ENCODE measurements around the gene MAP3K13. TPM values are rescaled to one million over a fixed set of nuclear protein-coding genes. Genes with fewer than 3 reads are reported as not detected.

The MAP3K13 gene
- total RNA-seq, 1 donor, result 21.9 TPM

- peak within 1 kb of the TSS; percentile 88 for H3K4me3 ChIP-seq (ENCODE audit: low read depth, low read length)
- DNase-seq (ENCODE audit: low read depth), result peak; percentile 84
- TF ChIP-seq CTCF (IDR thresholded peaks at IDR 0.05; ENCODE audit: insufficient read depth, low read length), result no peak
These were observed 135.8 kb downstream of the MAP3K13 start, which contains the start of gene TMEM41A for GRCh38 chr3:185498503-185499396. Gene TMEM41A, minus strand, starts transcription at chr3:185499035. Its CDS starts 74 bp downstream, at chr3:185498961.

- H3K4me3 ChIP-seq (ENCODE audit: low read depth, low read length), result no peak overlapping the region
- no peak for TF ChIP-seq CTCF (IDR thresholded peaks at IDR 0.05; ENCODE audit: insufficient read depth, low read length)
- no peak for DNase-seq (ENCODE audit: low read depth)
These were observed 140.1 kb downstream of the MAP3K13 start for GRCh38 chr3:185502987-185503386.

GRCh38 chr3:185503521-185503920, 140.6 kb downstream of the MAP3K13 start:
- H3K4me3 ChIP-seq (ENCODE audit: low read depth, low read length), result no peak overlapping the region
- TF ChIP-seq CTCF (IDR thresholded peaks at IDR 0.05; ENCODE audit: insufficient read depth, low read length), result no peak
- no peak for DNase-seq (ENCODE audit: low read depth)

GRCh38 chr3:185504636-185505035, 141.7 kb downstream of the MAP3K13 start:
- TF ChIP-seq CTCF (IDR thresholded peaks at IDR 0.05; ENCODE audit: insufficient read depth, low read length), result no peak
- no peak overlapping the region for H3K4me3 ChIP-seq (ENCODE audit: low read depth, low read length)
- no peak for DNase-seq (ENCODE audit: low read depth)

- no peak overlapping the region for H3K4me3 ChIP-seq (ENCODE audit: low read depth, low read length)
- no peak for DNase-seq (ENCODE audit: low read depth)
- TF ChIP-seq CTCF (IDR thresholded peaks at IDR 0.05; ENCODE audit: insufficient read depth, low read length), result no peak
These were observed 144.9 kb downstream of the MAP3K13 start for GRCh38 chr3:185507883-185508282.

- DNase-seq (ENCODE audit: low read depth), result no peak
- no peak overlapping the region for H3K4me3 ChIP-seq (ENCODE audit: low read depth, low read length)
- no peak for TF ChIP-seq CTCF (IDR thresholded peaks at IDR 0.05; ENCODE audit: insufficient read depth, low read length)
These were observed 145.5 kb downstream of the MAP3K13 start for GRCh38 chr3:185508335-185508991.
